K562 (cell line): ENCODE results near the gene RPL28. TPM values are rescaled to one million over a fixed set of nuclear protein-coding genes. Genes with fewer than 3 reads are reported as not detected.

ENCODE experiments used
- ARID3A ChIP-seq: IDR thresholded peaks from 2 replicates; pipeline ENCODE4 v1.6.1; 2012; ENCODE audit warnings: low read depth, low read length, improper control_type of control experiment, borderline replicate concordance
- GATA2 ChIP-seq: sonication (generic); formaldehyde crosslinking; IDR thresholded peaks from 2 replicates; pipeline ENCODE4 v1.4.0; 2020; ENCODE audit warnings: mild to moderate bottlenecking, missing genetic modification reagents
- HNRNPK ChIP-seq: fragments of 200-400 bp; formaldehyde crosslinking; IDR thresholded peaks from one replicate; pipeline ENCODE4 v1.6.1; 2018; ENCODE audit warnings: mild to moderate bottlenecking, low read depth, low read length; ENCODE audit not compliant: poor library complexity, severe bottlenecking
- HSF4 ChIP-seq: fragments of 250-450 bp; sonication (Bioruptor Pico); IDR thresholded peaks from 2 replicates; pipeline ENCODE4 v2.1.2; 2022; ENCODE audit warnings: mild to moderate bottlenecking, moderate library complexity, borderline replicate concordance
- POLR3G ChIP-seq: IDR thresholded peaks from 2 replicates; pipeline ENCODE4 v1.6.1; 2011; ENCODE audit not compliant: insufficient read length, insufficient replicate concordance; ENCODE audit errors: extremely low read depth
- SMARCC2 ChIP-seq: fragments of 450-650 bp; IDR thresholded peaks from 2 replicates; pipeline ENCODE4 v1.6.1; 2017; ENCODE audit warnings: antibody characterized with exemption, moderate library complexity, mild to moderate bottlenecking, low read depth
- SMARCE1 ChIP-seq: fragments of 450-650 bp; IDR thresholded peaks from 2 replicates; pipeline ENCODE4 v1.7.1; 2016; ENCODE audit warnings: mild to moderate bottlenecking
- TSHZ1 ChIP-seq: fragments of 250-450 bp; sonication (Bioruptor Pico); IDR thresholded peaks from 2 replicates; pipeline ENCODE4 v1.4.0; 2020; ENCODE audit warnings: mild to moderate bottlenecking, moderate library complexity
- ZNF280B ChIP-seq: fragments of 250-450 bp; sonication (Bioruptor Pico); IDR thresholded peaks from 2 replicates; pipeline ENCODE4 v1.5.1; 2021; ENCODE audit warnings: mild to moderate bottlenecking
- ZNF407 ChIP-seq: fragments of 450-650 bp; IDR thresholded peaks from 2 replicates; pipeline ENCODE4 v1.6.1; 2016; ENCODE audit warnings: low read depth
- polyA plus RNA-seq, 8 experiments: library from polyadenylated mRNA; depleted of rRNA in 4 of 8; stranded (reverse) in 5 of 8; unstranded in 3 of 8; fragments of >200 nt; fragmentation: Nextera tagmentation in 2 of 8; fragmentation: Illumina TruSeq in 1 of 8; extraction: Ambion mirVana in 2 of 8; extraction: Trizol in 1 of 8; gene quantifications; 2 replicates each; pipeline versions ENCODE4 v1.2.1 to v1.2.3, GENCODE V29; 2011 to 2014; ENCODE audit warnings: inconsistent platforms in 1 of 8, missing spikeins in 1 of 8
- total RNA-seq, 7 experiments: library from RNA; depleted of rRNA in 6 of 7; stranded (reverse); fragments of >200 nt in 6 of 7; fragmentation: Illumina TruSeq in 2 of 7; extraction: Trizol in 2 of 7; gene quantifications; 2 replicates each; pipeline versions ENCODE4 v1.2.1 to v1.2.3, GENCODE V29; 2011 to 2021; ENCODE audit warnings: low replicate concordance in 1 of 7

RPL28 gene
- total and polyA plus RNA-seq, 9 of the 15 experiments (the other 6 are each of a cell fraction or from before 2014, with no cell fraction given) = 124 to 3,106 (median 622) TPM

GRCh38 chr19:55339105-55339888 is 46.4 kb upstream of the RPL28 start, which contains the start of gene KMT5C (continued):
- TF ChIP-seq ZNF407 (no peak), POLR3G (no peak), SMARCE1 (no peak), ARID3A (peak; percentile 90; the same call in 1 of the 2 replicates), GATA2 (no peak), TSHZ1 (CRISPR knock-in tag) (no peak), SMARCC2 (no peak; the same call in 1 of the 2 replicates), ZNF280B (no peak), HSF4 (CRISPR knock-in tag) (no peak), HNRNPK (no peak)
